SK-N-MC (cell line): ENCODE results near the gene CCDC68.

Source experiments
- EZH2 ChIP-seq: fragments of 200-600 bp; sonication (generic); IDR thresholded peaks from one replicate; pipeline ENCODE4 v1.6.1; 2017; ENCODE audit warnings: antibody characterized with exemption
- FOXP2 ChIP-seq: optimal IDR thresholded peaks from 2 replicates; pipeline ENCODE3; 2011; ENCODE audit warnings: mild to moderate bottlenecking, moderate library complexity; ENCODE audit not compliant: insufficient read depth; ENCODE audit errors: extremely low read length, control extremely low read depth
- POLR2AphosphoS5 ChIP-seq: IDR thresholded peaks from 2 replicates; pipeline ENCODE4 v1.6.1; 2012; ENCODE audit warnings: mild to moderate bottlenecking, low read depth, low read length, borderline replicate concordance

DNA sequence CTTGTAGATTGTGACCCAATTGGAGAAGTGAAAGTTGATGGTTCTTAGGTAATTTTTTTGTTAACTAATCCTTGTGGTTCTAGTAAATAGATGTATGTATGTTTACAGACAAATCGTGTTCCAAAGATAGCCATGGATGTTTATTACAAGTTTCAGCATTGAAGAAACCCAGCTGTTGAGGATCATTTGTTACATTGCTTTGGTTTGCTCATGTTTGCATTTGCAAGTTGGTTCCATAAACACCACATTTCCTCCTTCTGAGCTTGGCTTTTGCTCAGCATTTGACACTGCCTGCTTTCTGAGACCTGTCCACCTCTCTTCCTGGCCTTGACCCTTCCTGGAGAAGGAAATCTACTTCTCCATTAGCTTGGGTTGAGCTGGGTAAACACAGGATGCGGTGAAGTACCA is 1.8 kb upstream of the CCDC68 start:
- TF ChIP-seq EZH2 (no peak), POLR2AphosphoS5 (no peak), FOXP2 (no peak)
